H9 (cell line): ENCODE measurements around the gene TRHDE. TPM values are rescaled to one million over a fixed set of nuclear protein-coding genes. Genes with fewer than 3 reads are reported as not detected.

Experiments used
- DNase-seq: peaks from one replicate; pipeline ENCODE4 v3.0.0-alpha.2; 2017
- H2AFZ ChIP-seq: one replicate; pipeline ENCODE4 v1.6.1; 2013; ENCODE audit warnings: mild to moderate bottlenecking, low read length, control low read depth, moderate library complexity
- H2AK5ac ChIP-seq: 2 replicates; pipeline ENCODE4 v1.6.1; 2013; ENCODE audit warnings: low read length, control low read depth, mixed read lengths; ENCODE audit not compliant: insufficient read length
- H2BK120ac ChIP-seq: one replicate; pipeline ENCODE4 v1.6.1; 2013; ENCODE audit warnings: low read depth, mild to moderate bottlenecking, low read length, control low read depth, inconsistent platforms; ENCODE audit not compliant: poor library complexity, severe bottlenecking
- H2BK12ac ChIP-seq: 2 replicates; pipeline ENCODE4 v1.6.1; 2013; ENCODE audit warnings: low read length, control low read depth, mixed read lengths, low read depth; ENCODE audit not compliant: insufficient read length
- H2BK15ac ChIP-seq: 2 replicates; pipeline ENCODE4 v1.6.1; 2013; ENCODE audit warnings: low read depth, low read length, control low read depth
- H2BK20ac ChIP-seq: one replicate; pipeline ENCODE4 v1.6.1; 2013; ENCODE audit warnings: low read depth, mild to moderate bottlenecking, low read length, control low read depth, inconsistent platforms; ENCODE audit not compliant: poor library complexity, severe bottlenecking
- H2BK5ac ChIP-seq: 2 replicates; pipeline ENCODE4 v1.6.1; 2013; ENCODE audit warnings: low read length, control low read depth, mixed read lengths; ENCODE audit not compliant: insufficient read length
- H3K14ac ChIP-seq: 2 replicates; pipeline ENCODE4 v1.6.1; 2013; ENCODE audit warnings: low read length, control low read depth; ENCODE audit not compliant: insufficient read depth
- H3K18ac ChIP-seq: 2 replicates; pipeline ENCODE4 v1.6.1; 2013; ENCODE audit warnings: low read depth, mild to moderate bottlenecking, mixed read lengths, low read length, control low read depth; ENCODE audit not compliant: insufficient read length
- H3K23ac ChIP-seq: 2 replicates; pipeline ENCODE4 v1.6.1; 2013; ENCODE audit warnings: low read length, control low read depth, mixed read lengths, low read depth; ENCODE audit not compliant: insufficient read length
- H3K23me2 ChIP-seq: 2 replicates; pipeline ENCODE4 v1.6.1; 2013; ENCODE audit warnings: low read depth, mild to moderate bottlenecking, mixed read lengths, low read length, control low read depth; ENCODE audit not compliant: insufficient read length, poor library complexity, severe bottlenecking
- H3K27ac ChIP-seq: 2 replicates; pipeline ENCODE4 v1.5.1; 2013; ENCODE audit warnings: low read length, control low read depth, mixed read lengths, low read depth; ENCODE audit not compliant: insufficient read length
- H3K27me3 ChIP-seq: 2 replicates; pipeline ENCODE4 v1.6.1; 2013; ENCODE audit warnings: low read length, control low read depth, inconsistent platforms; ENCODE audit not compliant: insufficient read depth
- H3K4ac ChIP-seq: 2 replicates; pipeline ENCODE4 v1.6.1; 2013; ENCODE audit warnings: low read depth, mild to moderate bottlenecking, control low read depth, inconsistent platforms, low read length, moderate library complexity
- H3K4me1 ChIP-seq: 2 replicates; pipeline ENCODE4 v1.6.1; 2013; ENCODE audit warnings: low read length, control low read depth, inconsistent platforms; ENCODE audit not compliant: insufficient read depth
- H3K4me2 ChIP-seq: 2 replicates; pipeline ENCODE4 v1.6.1; 2013; ENCODE audit warnings: low read length, control low read depth, mixed read lengths; ENCODE audit not compliant: insufficient read length, insufficient read depth
- H3K56ac ChIP-seq: 2 replicates; pipeline ENCODE4 v1.6.1; 2013; ENCODE audit warnings: low read depth, mild to moderate bottlenecking, mixed read lengths, low read length, control low read depth; ENCODE audit not compliant: insufficient read length
- H3K79me1 ChIP-seq: 2 replicates; pipeline ENCODE4 v1.6.1; 2013; ENCODE audit warnings: low read depth, mild to moderate bottlenecking, moderate library complexity, low read length, control low read depth, inconsistent platforms; ENCODE audit not compliant: insufficient read depth, poor library complexity, severe bottlenecking
- H3K79me2 ChIP-seq: 2 replicates; pipeline ENCODE4 v1.6.1; 2013; ENCODE audit warnings: low read length, control low read depth, inconsistent platforms; ENCODE audit not compliant: insufficient read depth
- H3K9ac ChIP-seq: 2 replicates; pipeline ENCODE4 v1.6.1; 2013; ENCODE audit warnings: low read length, control low read depth, mixed read lengths; ENCODE audit not compliant: insufficient read length; ENCODE audit errors: extremely low read depth
- H3K9me3 ChIP-seq: one replicate; pipeline ENCODE4 v1.6.1; 2013; ENCODE audit warnings: low read depth, low read length, inconsistent platforms; ENCODE audit not compliant: control insufficient read depth
- H3T11ph ChIP-seq: one replicate; pipeline ENCODE4 v1.6.1; 2013; ENCODE audit warnings: mild to moderate bottlenecking, low read length, control low read depth, inconsistent platforms
- H4K20me1 ChIP-seq: one replicate; pipeline ENCODE4 v1.6.1; 2013; ENCODE audit not compliant: control insufficient read depth, insufficient read length, insufficient read depth
- H4K5ac ChIP-seq: 2 replicates; pipeline ENCODE4 v1.6.1; 2013; ENCODE audit warnings: low read depth, mild to moderate bottlenecking, mixed read lengths, low read length, control low read depth; ENCODE audit not compliant: insufficient read length
- H4K8ac ChIP-seq: replicated peaks from 2 replicates; pipeline ENCODE4 v1.6.1; 2013; ENCODE audit warnings: low read length, control low read depth, mixed read lengths, low read depth; ENCODE audit not compliant: insufficient read length
- H4K91ac ChIP-seq: 2 replicates; pipeline ENCODE4 v1.6.1; 2013; ENCODE audit warnings: low read depth, mild to moderate bottlenecking, moderate library complexity, mixed read lengths, low read length, control low read depth; ENCODE audit not compliant: insufficient read length
- H3K27ac Mint-ChIP-seq, 3 experiments: 2 replicates in 2 of 3; 3 replicates in 1 of 3; pipeline ENCODE4 v1.8.0; 2020 to 2021; ENCODE audit warnings: mixed read lengths in 3 of 3, mild to moderate bottlenecking in 1 of 3, moderate library complexity in 1 of 3
- H3K27me3 Mint-ChIP-seq: 2 replicates; pipeline ENCODE4 v1.8.0; 2021; ENCODE audit warnings: low read depth, mild to moderate bottlenecking, moderate library complexity, mixed read lengths
- H3K36me3 Mint-ChIP-seq, 3 experiments: 2 replicates in 2 of 3; 3 replicates in 1 of 3; pipeline ENCODE4 v1.8.0; 2020 to 2021; ENCODE audit warnings: low read depth in 3 of 3, mixed read lengths in 3 of 3; ENCODE audit not compliant: insufficient read depth in 1 of 3
- H3K4me1 Mint-ChIP-seq, 2 experiments: 2 replicates each; pipeline ENCODE4 v1.8.0; 2020; ENCODE audit warnings: mixed read lengths in 2 of 2
- H3K4me3 Mint-ChIP-seq, 2 experiments: 2 replicates in 1 of 2; 3 replicates in 1 of 2; pipeline ENCODE4 v1.8.0; 2020 to 2021; ENCODE audit warnings: mild to moderate bottlenecking in 2 of 2, mixed read lengths in 2 of 2, moderate library complexity in 1 of 2
- H3K9me3 Mint-ChIP-seq, 2 experiments: 2 replicates in 1 of 2; 3 replicates in 1 of 2; pipeline ENCODE4 v1.8.0; 2020; ENCODE audit warnings: mild to moderate bottlenecking in 2 of 2, mixed read lengths in 2 of 2, moderate library complexity in 1 of 2
- total RNA-seq: library from RNA; stranded (reverse); gene quantifications from 2 replicates; pipeline ENCODE4 v1.2.1, GENCODE V29; 2021
- TF ChIP-seq, protein P1 (sequence below): fragments of 200-600 bp; sonication (generic); conservative IDR thresholded peaks from 3 replicates; pipeline ENCODE4 v1.8.0; 2021; ENCODE audit warnings: antibody characterized with exemption, mild to moderate bottlenecking

Gene TRHDE
- total RNA-seq, 1 experiment from 2014 or later, result 1.0 TPM

DNA sequence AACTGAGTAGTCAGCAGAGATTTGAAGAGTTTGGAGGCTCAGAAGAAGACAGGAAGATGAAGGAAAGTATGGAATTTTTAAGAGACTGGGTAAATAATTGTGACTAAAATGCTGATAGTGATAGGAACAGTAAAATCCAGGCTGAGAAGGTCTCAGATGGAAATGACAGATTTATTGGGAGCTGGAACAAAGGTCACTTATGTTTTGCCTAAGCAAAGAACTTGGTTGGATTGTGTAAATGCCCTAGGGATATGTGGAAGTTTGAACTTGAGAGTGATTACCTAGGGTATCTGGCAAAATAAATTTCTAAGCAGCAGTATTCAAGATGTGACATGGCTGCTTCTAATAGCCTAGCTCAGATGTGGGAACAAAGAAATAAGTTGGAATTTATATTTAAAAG is 180.9 kb downstream of the TRHDE start:
- H3K27ac Mint-ChIP-seq, result no peak overlapping the region
- peaks cover 15% of the 10 kb centered on the region in 3 experiments; a peak in 6 of 7 replicates for H3K36me3 Mint-ChIP-seq
- Histone ChIP-seq H2BK15ac (no peak overlapping the region), H4K91ac (no peak overlapping the region), H2BK20ac (no peak overlapping the region), H3K27me3 (no peaks in the 10 kb centered on the region), H3K14ac (no peak overlapping the region), H3K9ac (no peak overlapping the region), H3K9me3 (peaks cover 15% of the 10 kb centered on the region), H4K8ac (no peak overlapping the region), H2BK12ac (no peak overlapping the region), H3T11ph (no peak overlapping the region), H2AFZ (no peak overlapping the region), H3K23ac (no peak overlapping the region), H4K20me1 (no peaks in the 10 kb centered on the region), H2BK120ac (no peak overlapping the region), H3K18ac (no peak overlapping the region), H4K5ac (no peak overlapping the region), H3K4ac (no peak overlapping the region), H3K79me2 (no peaks in the 10 kb centered on the region), H2AK5ac (no peak overlapping the region), H3K4me1 (no peaks in the 10 kb centered on the region), H3K79me1 (no peaks in the 10 kb centered on the region), H3K23me2 (no peaks in the 10 kb centered on the region), H3K27ac (no peak overlapping the region), H3K56ac (no peak overlapping the region), H2BK5ac (no peak overlapping the region), H3K4me2 (no peak overlapping the region)
- H3K4me3 Mint-ChIP-seq, result no peak overlapping the region
- no peak for DNase-seq
- TF ChIP-seq, protein P1, sequence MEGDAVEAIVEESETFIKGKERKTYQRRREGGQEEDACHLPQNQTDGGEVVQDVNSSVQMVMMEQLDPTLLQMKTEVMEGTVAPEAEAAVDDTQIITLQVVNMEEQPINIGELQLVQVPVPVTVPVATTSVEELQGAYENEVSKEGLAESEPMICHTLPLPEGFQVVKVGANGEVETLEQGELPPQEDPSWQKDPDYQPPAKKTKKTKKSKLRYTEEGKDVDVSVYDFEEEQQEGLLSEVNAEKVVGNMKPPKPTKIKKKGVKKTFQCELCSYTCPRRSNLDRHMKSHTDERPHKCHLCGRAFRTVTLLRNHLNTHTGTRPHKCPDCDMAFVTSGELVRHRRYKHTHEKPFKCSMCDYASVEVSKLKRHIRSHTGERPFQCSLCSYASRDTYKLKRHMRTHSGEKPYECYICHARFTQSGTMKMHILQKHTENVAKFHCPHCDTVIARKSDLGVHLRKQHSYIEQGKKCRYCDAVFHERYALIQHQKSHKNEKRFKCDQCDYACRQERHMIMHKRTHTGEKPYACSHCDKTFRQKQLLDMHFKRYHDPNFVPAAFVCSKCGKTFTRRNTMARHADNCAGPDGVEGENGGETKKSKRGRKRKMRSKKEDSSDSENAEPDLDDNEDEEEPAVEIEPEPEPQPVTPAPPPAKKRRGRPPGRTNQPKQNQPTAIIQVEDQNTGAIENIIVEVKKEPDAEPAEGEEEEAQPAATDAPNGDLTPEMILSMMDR, result no peak
- H3K27me3 Mint-ChIP-seq, result no peaks in the 10 kb centered on the region
- H3K9me3 Mint-ChIP-seq, result peaks cover 24 to 26% of the 10 kb centered on the region in 2 experiments
- peaks cover 0 to 6% of the 10 kb centered on the region in 2 experiments; a peak in 2 of 4 replicates for H3K4me1 Mint-ChIP-seq
